IMR-90 (cell line): ENCODE measurements around the gene C5orf15. TPM values are rescaled to one million over a fixed set of nuclear protein-coding genes. Genes with fewer than 3 reads are reported as not detected.
A peak's percentile ranks its signal among the peaks of the same experiment; 100 is the strongest.
"Not testable (repeated sequence)": the region's sequence is repeated elsewhere in the genome, so short reads cannot be mapped to it uniquely, and the experiment has no call there.

Source experiments
- ATAC-seq: fragments of 200-7000 bp; cut with Tn5 transposase; 2 replicates; pipeline ENCODE4 v1.9.1; 2020; ENCODE audit warnings: low read depth, mild to moderate bottlenecking, moderate library complexity
- BruUV-seq: library from RNA; stranded (reverse); fragments of 400-500 nt; replicated peaks from 2 replicates; lab custom pipeline; 2021; lab: Mats Ljungman, UMichigan
- CTCF ChIA-PET: fragments of 300-600 bp; formaldehyde crosslinking; extraction: SDS; loops from one replicate; lab custom pipeline; 2021; ENCODE audit warnings: antibody characterized with exemption; lab: Yijun Ruan, JAX
- POLR2A ChIA-PET: fragments of 300-600 bp; sonication (Branson Sonifier 250); formaldehyde crosslinking; loops from one replicate; lab custom pipeline; 2022; ENCODE audit warnings: antibody characterized with exemption; ENCODE audit not compliant: unreplicated experiment; lab: Charles Lee
- DNase-seq: peaks from one replicate; pipeline ENCODE4 v3.0.0; 2013
- H2AFZ ChIP-seq: replicated peaks from 2 replicates; pipeline ENCODE3; 2013; ENCODE audit warnings: low read length, mild to moderate bottlenecking; ENCODE audit not compliant: poor library complexity
- H2AK5ac ChIP-seq: 2 replicates; pipeline ENCODE4 v1.6.1; 2013; ENCODE audit warnings: low read depth, low read length, inconsistent platforms
- H2AK9ac ChIP-seq: replicated peaks from 2 replicates; pipeline ENCODE3; 2013; ENCODE audit warnings: mild to moderate bottlenecking, low read depth, low read length, moderate library complexity; ENCODE audit not compliant: poor library complexity
- H2BK120ac ChIP-seq: 2 replicates; pipeline ENCODE4 v1.6.1; 2013; ENCODE audit warnings: low read depth, low read length, inconsistent platforms
- H2BK15ac ChIP-seq: 3 replicates; pipeline ENCODE4 v1.6.1; 2013; ENCODE audit warnings: low read depth, low read length, inconsistent platforms
- H2BK20ac ChIP-seq: 2 replicates; pipeline ENCODE4 v1.6.1; 2013; ENCODE audit warnings: low read depth, mild to moderate bottlenecking, inconsistent platforms, low read length, moderate library complexity
- H2BK5ac ChIP-seq: 2 replicates; pipeline ENCODE4 v1.6.1; 2013; ENCODE audit warnings: mild to moderate bottlenecking, low read depth, low read length, inconsistent platforms; ENCODE audit not compliant: poor library complexity, severe bottlenecking
- H3K14ac ChIP-seq: replicated peaks from 2 replicates; pipeline ENCODE4 v1.6.1; 2013; ENCODE audit warnings: low read depth, low read length, inconsistent platforms
- H3K18ac ChIP-seq: 2 replicates; pipeline ENCODE4 v1.6.1; 2013; ENCODE audit warnings: low read depth, low read length, control low read depth
- H3K23ac ChIP-seq: 2 replicates; pipeline ENCODE4 v1.6.1; 2013; ENCODE audit warnings: low read depth, low read length, inconsistent platforms
- H3K27ac ChIP-seq: 2 replicates; pipeline ENCODE4 v1.5.1; 2013; ENCODE audit warnings: mild to moderate bottlenecking, control low read depth, low read length; ENCODE audit not compliant: insufficient read depth
- H3K27me3 ChIP-seq: 2 replicates; pipeline ENCODE4 v1.6.1; 2013; ENCODE audit warnings: low read length; ENCODE audit not compliant: control insufficient read depth, insufficient read depth
- H3K36me3 ChIP-seq: 2 replicates; pipeline ENCODE4 v1.6.1; 2013; ENCODE audit warnings: low read length, mixed read lengths; ENCODE audit not compliant: control insufficient read depth, insufficient read depth
- H3K4ac ChIP-seq: 2 replicates; pipeline ENCODE4 v1.6.1; 2013; ENCODE audit warnings: low read depth, low read length, inconsistent platforms
- H3K4me1 ChIP-seq: 2 replicates; pipeline ENCODE4 v1.6.1; 2013; ENCODE audit warnings: low read length, mixed read lengths; ENCODE audit not compliant: control insufficient read depth, insufficient read depth
- H3K4me2 ChIP-seq: 2 replicates; pipeline ENCODE4 v1.6.1; 2013; ENCODE audit warnings: low read depth, mild to moderate bottlenecking, control low read depth, low read length, moderate library complexity
- H3K4me3 ChIP-seq: 2 replicates; pipeline ENCODE4 v1.5.1; 2013; ENCODE audit warnings: low read depth, mild to moderate bottlenecking, control low read depth, low read length, moderate library complexity; ENCODE audit not compliant: insufficient read depth
- H3K56ac ChIP-seq: 2 replicates; pipeline ENCODE4 v1.6.1; 2013; ENCODE audit warnings: low read length, inconsistent platforms; ENCODE audit not compliant: insufficient read depth; ENCODE audit errors: extremely low read depth
- H3K79me1 ChIP-seq, 2 experiments: 2 replicates each; pipeline ENCODE4 v1.6.1; 2013; ENCODE audit warnings: low read length in 2 of 2, inconsistent platforms in 1 of 2, low read depth in 1 of 2
- H3K9ac ChIP-seq: 2 replicates; pipeline ENCODE4 v1.6.1; 2013; ENCODE audit warnings: low read depth, low read length, control low read depth
- H3K9me1 ChIP-seq: 2 replicates; pipeline ENCODE4 v1.6.1; 2013; ENCODE audit warnings: low read length, inconsistent platforms; ENCODE audit not compliant: insufficient read depth
- H3K9me3 ChIP-seq: 2 replicates; pipeline ENCODE4 v1.6.1; 2013; ENCODE audit warnings: low read length; ENCODE audit not compliant: control insufficient read depth, insufficient read depth
- H4K20me1 ChIP-seq: 2 replicates; pipeline ENCODE4 v1.6.1; 2013; ENCODE audit warnings: low read length, inconsistent platforms; ENCODE audit not compliant: insufficient read depth
- H4K5ac ChIP-seq: 2 replicates; pipeline ENCODE4 v1.6.1; 2013; ENCODE audit warnings: mild to moderate bottlenecking, low read depth, low read length, control low read depth
- H4K8ac ChIP-seq, 2 experiments: 2 replicates each; pipeline ENCODE4 v1.6.1; 2013; ENCODE audit warnings: low read depth in 2 of 2, low read length in 2 of 2, control low read depth in 1 of 2, inconsistent platforms in 1 of 2
- H4K91ac ChIP-seq: 2 replicates; pipeline ENCODE4 v1.6.1; 2013; ENCODE audit warnings: low read depth, low read length, inconsistent platforms; ENCODE audit not compliant: insufficient read depth
- BHLHE40 ChIP-seq: fragments of 150-350 bp; IDR thresholded peaks from 2 replicates; pipeline ENCODE4 v1.6.1; 2016; ENCODE audit warnings: mild to moderate bottlenecking, low read depth, low read length
- FOS ChIP-seq: fragments of 150-350 bp; IDR thresholded peaks from 2 replicates; pipeline ENCODE4 v1.6.1; 2016; ENCODE audit warnings: low read depth, low read length
- MXI1 ChIP-seq: IDR thresholded peaks from 2 replicates; pipeline ENCODE4 v1.6.1; 2012; ENCODE audit warnings: low read depth, mild to moderate bottlenecking, low read length, moderate library complexity, borderline replicate concordance
- POLR2A ChIP-seq: IDR thresholded peaks from 2 replicates; pipeline ENCODE4 v1.6.1; 2012; ENCODE audit warnings: mild to moderate bottlenecking, low read depth, low read length
- RFX5 ChIP-seq: IDR thresholded peaks from 2 replicates; pipeline ENCODE4 v1.8.0; 2012; ENCODE audit warnings: low read depth, mild to moderate bottlenecking, low read length, moderate library complexity
- WGBS, 2 experiments: methylation state at CpG; one replicate each; pipeline versions ENCODE4 v1.1.5 to v1.1.7; 2013; ENCODE audit warnings: missing lambda C conversion rate in 2 of 2; ENCODE audit not compliant: insufficient read length in 1 of 2; ENCODE audit errors: extremely low coverage in 2 of 2; 5-methylcytosine and 5-hydroxymethylcytosine counted together
- dilution Hi-C: fragments of 300-500 bp; cut with HindIII; formaldehyde crosslinking; loops from one replicate; pipeline ENCODE4 v1.14.3; 2018; ENCODE audit warnings: low sequenced_read_pairs; ENCODE audit not compliant: unreplicated experiment
- in situ Hi-C: fragments of 300-500 bp; cut with MboI; formaldehyde crosslinking; loops from 3 replicates; pipeline ENCODE4 v1.14.3; 2019; ENCODE audit warnings: low sequenced_read_pairs, inconsistent platforms, mixed read lengths
- intact Hi-C: fragments of 100-400 bp; cut with micrococcal nuclease; formaldehyde crosslinking; loops from 2 replicates; pipeline ENCODE4 v1.10.0; 2022
- polyA plus RNA-seq, 3 experiments: library from polyadenylated mRNA; depleted of rRNA; stranded (reverse); fragments of >200 nt; gene quantifications; 2 replicates each; pipeline ENCODE4 v1.2.3, GENCODE V29; 2012; ENCODE audit warnings: low replicate concordance in 1 of 3
- total RNA-seq: library from RNA; depleted of rRNA; stranded (reverse); fragments of >200 nt; gene quantifications from 2 replicates; pipeline ENCODE4 v1.2.3, GENCODE V29; 2012

C5orf15 gene
- total and polyA plus RNA-seq, 2 of the 4 experiments (the other 2 are of a cell fraction) = 35.1 to 73.5 TPM

GRCh38 chr5:133977161-133977787 is 8.8 kb upstream of the C5orf15 start:
- H3K56ac ChIP-seq = no peak overlapping the region
- H3K79me1 ChIP-seq = peaks cover 24 to 60% of the 10 kb centered on the region in 2 experiments
- peaks cover 10% of the 10 kb centered on the region for H3K4me1 ChIP-seq
- ChIA-PET CTCF (interaction anchor here (1.2 kb wide), 1 partner anchor 62 kb away, joined by 3 read pairs; no protein-coding TSS in a partner anchor), POLR2A (no interaction called here)
- H3K36me3 ChIP-seq = peaks cover 49% of the 10 kb centered on the region
- DNase-seq = peak; percentile 39
- H3K9me3 ChIP-seq = no peaks in the 10 kb centered on the region
- TF ChIP-seq MXI1 = no peak
- TF ChIP-seq POLR2A = no peak
- TF ChIP-seq RFX5 = no peak
- TF ChIP-seq BHLHE40 = no peak
- TF ChIP-seq FOS = no peak
- H3K4ac ChIP-seq = peak overlapping the region; percentile 57
- peak overlapping the region; percentile 19 for H2AK9ac ChIP-seq
- peak overlapping the region; percentile 50 for H2BK120ac ChIP-seq
- H3K23ac ChIP-seq = 0 out of 2 replicates have a peak overlapping the region, but pooled peaks have one; percentile 35
- no peaks in the 10 kb centered on the region for H3K27me3 ChIP-seq
- peak overlapping the region; percentile 60 for H3K14ac ChIP-seq
- intact Hi-C loops (no loop called here), in situ Hi-C loops (no loop called here), dilution Hi-C loops (no loop called here)
- H3K18ac ChIP-seq = no peak overlapping the region
- H3K9me1 ChIP-seq = 0 out of 2 replicates have a peak, but pooled peaks cover 3% of the 10 kb centered on the region
- H2BK5ac ChIP-seq = peak overlapping the region; percentile 72
- no peak overlapping the region for H2BK15ac ChIP-seq
- WGBS, 2 experiments = 93% methylated on average over 3 of the region's 5 CpGs; no CpG with 5 or more reads in 1 of the 2 experiments
- H3K9ac ChIP-seq = no peak overlapping the region
- no peak overlapping the region for H3K4me2 ChIP-seq
- no TSS peak for BruUV-seq
- H4K91ac ChIP-seq = peak overlapping the region; percentile 14; the same call in 1 of the 2 replicates
- no peak overlapping the region for H3K4me3 ChIP-seq
- H2AFZ ChIP-seq = no peak overlapping the region
- ATAC-seq = peak; percentile 64
- peak overlapping the region in 1 of 2 experiments; percentile 38; a peak in 3 of 4 replicates for H4K8ac ChIP-seq
- H2BK20ac ChIP-seq = peak overlapping the region; percentile 35; the same call in 1 of the 2 replicates
- peaks cover 16% of the 10 kb centered on the region; the same call in 1 of the 2 replicates for H4K20me1 ChIP-seq
- H2AK5ac ChIP-seq = no peak overlapping the region
- H3K27ac ChIP-seq = peak overlapping the region; percentile 48; the same call in 1 of the 2 replicates
- no peak overlapping the region for H4K5ac ChIP-seq

- H3K14ac ChIP-seq, H3K27me3 ChIP-seq, H3K4me1 ChIP-seq, H2BK15ac ChIP-seq, BruUV-seq, H2AFZ ChIP-seq, H3K9ac ChIP-seq, H3K9me3 ChIP-seq, H4K91ac ChIP-seq, H3K56ac ChIP-seq, ATAC-seq, H2BK120ac ChIP-seq, dilution Hi-C loops, DNase-seq, H3K23ac ChIP-seq, H3K4ac ChIP-seq, H3K9me1 ChIP-seq, in situ Hi-C loops, H2AK5ac ChIP-seq, H2AK9ac ChIP-seq, H4K8ac ChIP-seq, H3K4me2 ChIP-seq, H4K5ac ChIP-seq, H2BK20ac ChIP-seq, CTCF ChIA-PET, intact Hi-C loops, H3K18ac ChIP-seq, H3K27ac ChIP-seq, POLR2A ChIA-PET, H2BK5ac ChIP-seq, H3K4me3 ChIP-seq: not testable (repeated sequence)
- WGBS, 2 experiments = 89% methylated on average over 3 of the region's 16 CpGs; no CpG with 5 or more reads in 1 of the 2 experiments
- peaks cover 16% of the 10 kb centered on the region; the same call in 1 of the 2 replicates for H4K20me1 ChIP-seq
- H3K36me3 ChIP-seq = peaks cover 43% of the 10 kb centered on the region
- H3K79me1 ChIP-seq = peaks cover 19 to 52% of the 10 kb centered on the region in 2 experiments
These were observed 7.1 kb upstream of the C5orf15 start for GRCh38 chr5:133975546-133975945.
